IPS-NIHi7 (cell line): ENCODE data around the gene RSRC1.

ENCODE experiments used
- DNase-seq: peaks from one replicate; pipeline ENCODE4 v3.0.0; 2012; ENCODE audit warnings: mixed read lengths; ENCODE audit errors: extremely low spot score

RSRC1 gene

GRCh38 chr3:158128755-158129154 lies 18.9 kb downstream of the RSRC1 start:
- DNase-seq, result no peak

- DNase-seq, result no peak
These were observed 24.5 kb downstream of the RSRC1 start for GRCh38 chr3:158134363-158134762.

- DNase-seq, result no peak
These were observed 30.5 kb downstream of the RSRC1 start for GRCh38 chr3:158140396-158140795.

GRCh38 chr3:158148218-158148617 lies 38.3 kb downstream of the RSRC1 start:
- no peak for DNase-seq

- no peak for DNase-seq
These were observed 42.3 kb downstream of the RSRC1 start for GRCh38 chr3:158152186-158152585.

- DNase-seq, result no peak
These were observed 49.1 kb downstream of the RSRC1 start for GRCh38 chr3:158158969-158159368.

GRCh38 chr3:158159714-158160113 lies 49.8 kb downstream of the RSRC1 start:
- no peak for DNase-seq

GRCh38 chr3:158160958-158161357 lies 51.1 kb downstream of the RSRC1 start:
- DNase-seq, result no peak

GRCh38 chr3:158165141-158165655 lies 55.3 kb downstream of the RSRC1 start:
- DNase-seq, result no peak

- no peak for DNase-seq
These were observed 55.8 kb downstream of the RSRC1 start for GRCh38 chr3:158165730-158166129.

GRCh38 chr3:158166223-158166622 lies 56.3 kb downstream of the RSRC1 start:
- DNase-seq, result no peak

GRCh38 chr3:158167737-158168557 lies 58.1 kb downstream of the RSRC1 start:
- no peak for DNase-seq

GRCh38 chr3:158169091-158169491 lies 59.2 kb downstream of the RSRC1 start:
- no peak for DNase-seq

- DNase-seq, result no peak
These were observed 71.2 kb downstream of the RSRC1 start for GRCh38 chr3:158181096-158181495.

GRCh38 chr3:158185711-158186110 lies 75.8 kb downstream of the RSRC1 start:
- DNase-seq, result no peak

- no peak for DNase-seq
These were observed 91.1 kb downstream of the RSRC1 start for GRCh38 chr3:158200955-158201354.

- no peak for DNase-seq
These were observed 95.4 kb downstream of the RSRC1 start for GRCh38 chr3:158205324-158205723.

GRCh38 chr3:158205994-158206393 lies 96.1 kb downstream of the RSRC1 start:
- DNase-seq, result no peak

- no peak for DNase-seq
These were observed 100.2 kb downstream of the RSRC1 start for GRCh38 chr3:158210067-158210466.

GRCh38 chr3:158213461-158213860 lies 103.6 kb downstream of the RSRC1 start:
- no peak for DNase-seq

- peak; percentile 8 for DNase-seq
These were observed 108.1 kb downstream of the RSRC1 start for GRCh38 chr3:158217992-158218391.

- no peak for DNase-seq
These were observed 110.7 kb downstream of the RSRC1 start for GRCh38 chr3:158220575-158220974.

- DNase-seq, result no peak
These were observed 111.5 kb downstream of the RSRC1 start for GRCh38 chr3:158221426-158221825.

- no peak for DNase-seq
These were observed 116.5 kb downstream of the RSRC1 start for GRCh38 chr3:158226429-158226828.
